Activated naive CD4-positive, alpha-beta T cell (primary cell): ENCODE measurements around the gene PAQR5.
"Not testable (repeated sequence)": the region's sequence is repeated elsewhere in the genome, so short reads cannot be mapped to it uniquely, and the experiment has no call there.

Source experiments
- DNase-seq, 4 experiments: peaks; one replicate each; lab custom pipeline; 2025; lab: John Stamatoyannopoulos, UW

Gene PAQR5

DNA sequence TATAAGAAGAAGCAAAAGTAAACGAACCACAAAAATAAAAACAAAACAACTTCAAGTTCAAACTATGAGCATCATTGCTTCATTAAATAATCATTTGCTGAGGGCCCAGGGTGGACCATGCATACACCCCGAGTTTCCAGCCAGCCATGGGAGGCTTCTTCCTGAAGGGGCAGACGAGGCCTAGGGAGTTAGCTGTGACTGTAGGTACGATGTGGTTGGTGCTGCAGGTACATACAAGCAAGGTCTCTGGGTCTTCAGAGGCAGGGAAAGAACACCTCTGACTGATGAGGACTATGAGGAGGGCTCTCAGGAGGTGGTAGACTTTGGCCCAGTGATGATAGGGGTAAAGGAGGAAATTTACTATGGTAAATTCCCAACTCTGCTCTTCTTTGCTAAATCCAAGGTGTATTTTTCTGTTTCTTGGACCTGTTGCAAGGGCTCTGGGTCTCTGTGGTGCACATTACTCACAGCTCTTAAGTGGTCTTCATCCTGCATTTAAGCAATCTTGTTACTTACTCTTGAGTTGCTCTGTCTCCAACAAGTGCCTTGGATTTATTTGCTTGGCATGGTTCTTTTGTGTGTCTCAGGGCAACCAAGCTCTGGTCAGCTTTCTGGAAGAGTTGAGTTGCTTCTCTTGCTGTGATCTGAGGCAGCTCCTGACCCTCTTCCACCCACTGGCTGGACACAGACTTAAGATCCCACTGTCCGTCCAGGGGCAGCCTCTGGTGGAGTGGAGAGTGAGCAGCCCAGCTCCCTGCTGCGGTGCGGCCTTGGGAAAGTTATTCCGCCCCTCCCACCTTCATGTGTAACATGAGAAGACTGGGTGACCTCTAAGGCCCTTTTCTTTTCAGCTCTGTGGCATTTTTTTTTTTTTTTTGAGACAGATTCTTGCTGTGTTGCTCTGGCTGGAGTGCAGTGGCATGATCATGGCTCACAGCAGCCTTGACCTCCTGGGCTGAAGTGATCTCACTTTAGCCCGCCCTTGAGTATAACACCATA lies 59.4 kb downstream of the PAQR5 start:
- no peak for DNase-seq

DNA sequence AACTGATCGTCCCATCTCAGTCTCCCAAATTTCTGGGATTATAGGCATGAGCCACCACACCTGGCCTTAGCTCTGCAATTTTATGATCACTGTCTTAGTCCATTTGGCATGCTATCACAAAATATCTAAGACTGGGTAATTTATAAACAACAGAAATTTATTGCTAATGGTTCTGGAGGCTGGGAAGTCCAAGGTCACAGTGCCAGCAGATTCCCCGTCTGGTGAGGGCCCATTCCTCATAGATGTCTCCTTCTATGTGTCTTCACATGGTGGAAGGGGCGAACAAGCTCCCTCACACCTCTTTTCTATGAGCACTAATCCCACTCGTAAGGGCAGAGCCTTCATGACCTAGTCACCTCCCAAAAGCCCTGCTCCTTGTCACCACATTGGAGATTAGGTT lies 60.1 kb downstream of the PAQR5 start:
- DNase-seq: no peak

DNA sequence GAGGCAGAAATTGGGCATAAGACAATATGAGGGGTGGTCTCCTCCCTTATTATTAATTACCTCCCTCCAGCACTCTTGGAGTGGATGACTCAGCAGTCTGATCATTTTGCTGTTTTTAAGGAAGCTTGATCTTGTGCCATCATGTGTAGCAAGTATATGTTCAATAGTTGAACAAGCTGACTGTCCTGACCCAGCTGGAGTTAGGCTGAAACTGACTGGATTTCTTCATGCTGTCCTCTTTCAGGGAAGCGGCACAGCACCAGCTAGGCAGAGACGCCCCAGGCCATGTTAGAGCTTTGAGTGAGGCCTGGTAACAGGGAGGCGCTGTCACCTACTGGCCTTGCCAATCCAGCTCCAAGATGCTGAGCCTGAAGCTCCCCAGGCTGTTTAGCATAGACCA lies 61.0 kb downstream of the PAQR5 start:
- no peak for DNase-seq

DNA sequence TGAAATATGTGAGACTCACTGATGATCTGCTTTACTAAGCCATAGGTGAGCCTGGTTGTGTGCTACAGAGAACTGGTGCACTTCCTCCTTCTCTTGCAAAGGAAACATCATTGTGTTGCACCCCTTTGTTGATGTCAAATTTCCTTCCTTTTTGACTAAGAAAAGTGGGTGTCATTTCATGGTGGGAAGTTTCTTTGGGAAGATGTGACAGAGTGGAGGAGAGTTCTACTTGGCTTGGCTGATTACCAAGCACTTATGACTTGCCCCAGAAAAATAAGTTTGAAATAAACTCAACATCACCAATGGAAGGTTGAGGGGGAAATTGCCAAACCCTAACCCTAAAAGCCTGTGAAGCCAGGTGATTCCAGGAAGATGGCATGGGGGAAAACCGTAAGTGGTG lies 61.9 kb downstream of the PAQR5 start:
- no peak for DNase-seq

DNA sequence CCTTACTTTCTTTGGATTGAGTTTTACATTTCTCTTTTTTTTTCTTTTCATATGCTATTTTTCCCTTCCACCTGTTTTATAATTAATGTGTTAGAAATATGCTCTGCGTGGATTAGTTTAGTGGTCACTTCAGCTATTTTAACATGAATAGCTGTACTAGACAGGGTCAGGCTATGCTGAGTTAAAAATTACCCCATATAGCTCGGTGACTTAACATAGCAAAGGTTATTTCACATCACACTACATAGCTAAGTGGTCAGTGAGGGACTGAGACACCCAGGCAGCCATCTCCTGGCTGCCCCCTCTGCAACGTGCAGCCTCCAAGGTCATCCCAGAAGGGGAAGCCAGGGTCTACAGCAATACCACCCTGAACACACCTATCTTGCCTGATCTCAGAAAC lies 68.5 kb downstream of the PAQR5 start:
- no peak for DNase-seq

DNA sequence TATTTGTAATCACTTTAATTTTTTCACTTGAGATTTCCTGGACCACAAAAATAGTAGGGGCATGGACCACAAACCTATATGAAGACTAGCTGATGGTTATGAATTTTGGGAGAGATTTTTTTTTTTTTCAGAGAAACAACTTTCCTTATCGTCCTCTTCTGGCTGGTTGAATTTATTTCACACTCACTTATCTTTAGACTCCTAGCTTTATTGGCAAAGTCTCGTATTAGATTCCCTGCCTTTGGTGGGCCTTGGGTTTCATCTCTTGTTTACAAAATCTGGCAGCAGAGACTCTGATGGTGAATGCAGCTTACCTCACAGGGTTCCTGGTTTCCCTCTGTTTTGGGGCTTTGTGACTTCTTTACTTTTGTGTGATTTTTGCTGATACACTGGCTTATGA lies 70.9 kb downstream of the PAQR5 start:
- no peak for DNase-seq

DNA sequence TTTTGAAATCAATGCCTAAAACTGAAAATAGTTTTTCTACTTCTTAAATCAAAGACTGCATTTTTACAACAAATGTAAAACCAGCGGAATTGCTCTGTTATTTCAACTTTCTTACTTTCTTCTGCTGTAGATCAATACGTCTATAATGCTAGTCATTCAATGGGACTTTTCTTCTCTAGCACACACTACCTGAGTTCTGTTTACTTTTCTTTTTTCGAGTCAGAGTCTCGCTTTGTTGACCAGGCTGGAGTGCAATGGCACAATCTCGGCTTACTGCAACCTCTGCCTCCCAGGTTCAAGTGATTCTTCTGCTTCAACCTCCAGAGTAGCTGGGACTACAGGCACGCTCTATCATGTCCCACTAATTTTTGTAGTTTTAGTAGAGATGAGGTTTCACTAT lies 74.7 kb downstream of the PAQR5 start:
- DNase-seq: no peak

DNA sequence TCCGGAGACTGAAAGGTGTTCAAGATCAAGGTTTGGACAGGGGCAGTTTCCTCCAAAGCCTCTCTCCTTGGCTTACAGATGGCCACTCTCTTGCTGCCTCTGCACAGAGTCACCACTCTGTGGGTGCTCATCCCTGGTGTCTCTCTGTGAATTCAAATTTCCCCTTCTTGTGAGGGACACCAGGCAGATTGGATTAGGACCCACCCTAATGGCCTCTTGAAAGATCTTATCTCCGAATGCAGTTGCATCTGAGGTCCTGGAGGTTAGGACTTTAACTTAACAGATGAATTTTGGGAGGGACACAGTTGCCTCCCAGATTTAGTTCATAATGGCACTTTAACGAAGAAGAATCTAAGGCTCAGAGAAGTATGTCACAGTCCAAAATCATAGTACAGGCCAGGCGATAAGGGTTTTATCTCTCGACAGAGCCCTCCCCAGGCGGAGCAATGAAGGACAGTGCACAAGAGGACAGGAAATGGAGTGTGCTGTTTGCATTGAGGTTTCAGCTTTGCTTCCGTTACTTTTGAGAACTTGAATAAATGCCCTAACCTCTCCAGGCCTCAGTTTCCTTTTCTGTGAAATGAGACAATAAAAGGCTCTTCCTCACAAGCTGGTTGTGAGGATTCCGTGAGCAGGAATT lies 76.6 kb downstream of the PAQR5 start:
- no peak for DNase-seq

DNA sequence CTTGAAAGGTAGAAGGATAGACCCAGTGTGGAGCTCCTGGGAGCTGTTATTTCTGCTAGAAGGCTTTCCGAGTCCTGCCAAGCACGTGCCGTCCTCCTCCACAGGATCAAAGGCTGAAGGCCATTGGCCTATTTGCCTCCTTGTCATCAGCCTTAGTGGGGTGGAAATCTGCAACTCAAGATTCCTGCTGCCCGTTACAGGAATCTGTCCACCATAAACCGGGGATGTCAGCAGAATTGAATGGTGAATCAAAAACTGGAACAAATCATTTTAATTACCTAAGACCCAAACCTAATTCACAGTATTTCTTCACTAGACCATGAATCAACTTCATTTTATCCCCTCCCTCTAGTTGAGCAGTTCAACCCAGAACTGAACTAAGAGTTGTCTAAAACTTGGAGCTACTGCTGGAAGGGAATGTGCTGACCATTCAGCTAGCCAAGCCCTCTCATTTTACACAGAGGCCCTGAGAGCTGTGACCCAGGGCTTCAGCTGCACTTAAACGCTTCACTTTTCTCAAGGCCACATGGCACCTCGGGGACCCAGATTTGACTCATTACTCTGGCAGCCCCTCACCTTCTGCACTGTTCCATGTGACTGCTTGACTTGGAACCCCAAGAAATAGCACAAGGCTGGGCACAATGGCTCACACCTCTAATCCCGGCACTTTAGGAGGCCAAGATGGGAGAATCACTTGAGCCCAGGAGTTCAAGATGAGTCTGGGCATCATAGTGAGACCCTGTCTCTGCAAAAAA lies 78.7 kb downstream of the PAQR5 start:
- DNase-seq: no peak

DNA sequence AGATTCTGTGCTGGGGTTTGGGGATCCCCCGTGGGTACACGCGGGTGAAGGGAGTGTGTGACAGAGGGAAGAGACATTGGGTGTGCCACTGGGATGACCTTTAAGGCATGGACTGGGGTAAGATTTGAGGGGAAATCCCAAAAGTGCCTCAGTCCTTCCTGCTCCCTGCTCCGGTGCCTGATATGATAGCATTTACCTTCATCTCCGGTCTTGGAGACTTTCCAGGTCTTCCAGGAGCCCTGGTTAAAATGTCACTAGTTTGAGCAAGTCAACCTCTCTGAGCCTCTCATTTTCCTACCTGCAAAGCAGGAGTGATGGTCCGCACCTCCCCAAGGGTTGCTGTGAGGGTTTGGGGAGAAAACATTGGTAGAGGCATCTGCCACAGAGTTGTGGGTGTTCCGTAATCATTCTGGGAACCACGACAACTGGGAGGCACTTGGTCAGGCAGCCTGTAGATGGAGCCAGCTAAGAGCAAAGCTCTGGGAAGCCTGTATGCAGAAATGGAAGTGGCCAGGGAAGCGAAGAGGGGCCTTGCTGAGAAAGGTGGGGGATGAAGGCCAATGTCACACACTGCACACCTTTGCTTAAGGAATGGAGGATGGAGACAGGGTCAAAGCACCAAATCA lies 81.5 kb downstream of the PAQR5 start:
- no peak for DNase-seq

DNA sequence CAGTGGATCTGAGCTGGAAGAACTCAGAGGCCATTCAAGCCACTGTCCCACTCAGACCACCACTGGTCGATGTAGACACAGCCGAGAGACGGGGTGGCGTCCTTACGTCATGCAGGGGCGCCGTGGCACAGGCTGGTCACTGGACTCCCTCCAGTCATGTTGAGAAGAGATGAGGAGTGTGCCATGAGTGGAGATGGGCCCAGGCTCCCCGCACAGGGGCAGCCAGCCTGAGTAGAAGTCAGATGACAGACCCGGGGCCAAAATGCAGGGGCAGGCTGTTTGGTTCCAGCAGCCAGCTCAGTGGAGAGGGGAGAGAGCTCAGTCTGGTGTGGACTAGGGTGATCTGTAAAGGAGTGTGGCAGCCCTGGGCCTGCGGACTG lies 82.0 kb downstream of the PAQR5 start:
- DNase-seq: no peak

DNA sequence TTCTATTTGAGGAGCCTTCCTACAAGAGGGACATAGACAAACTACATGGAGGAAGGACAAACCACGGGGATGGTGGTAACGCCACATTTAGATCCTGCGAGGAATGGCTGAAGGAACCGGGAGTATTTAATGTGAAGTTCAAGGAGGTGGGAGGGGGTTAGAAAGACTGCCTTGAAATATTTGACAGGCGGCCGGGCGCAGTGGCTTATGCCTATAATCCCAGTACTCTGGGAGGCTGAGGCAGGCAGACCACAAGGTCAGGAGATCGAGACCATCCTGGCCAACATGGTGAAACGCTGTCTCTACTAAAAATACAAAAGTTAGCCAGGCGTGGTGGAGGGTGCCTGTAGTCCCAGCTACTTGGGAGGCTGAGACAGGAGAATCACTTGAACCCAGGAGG lies 83.5 kb downstream of the PAQR5 start:
- DNase-seq: not testable (repeated sequence)

DNA sequence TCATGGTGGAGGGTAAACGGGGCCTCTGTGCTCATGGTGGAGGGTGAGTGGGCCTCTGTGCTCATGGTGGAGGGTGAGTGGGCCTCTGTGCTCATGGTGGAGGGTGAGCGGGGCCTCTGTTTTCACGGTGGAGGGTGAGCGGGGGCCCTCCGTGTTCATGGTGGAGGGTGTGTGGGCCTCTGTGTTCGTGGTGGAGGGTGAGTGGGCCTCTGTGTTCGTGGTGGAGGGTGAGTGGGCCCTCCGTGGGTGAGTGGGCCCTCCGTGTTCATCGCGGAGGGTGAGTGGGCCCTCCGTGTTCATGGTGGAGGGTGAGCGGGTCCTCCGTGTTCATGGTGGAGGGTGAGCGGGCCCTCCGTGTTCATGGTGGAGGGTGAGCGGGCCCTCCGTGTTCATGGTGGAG lies 85.4 kb downstream of the PAQR5 start:
- DNase-seq: not testable (repeated sequence)

DNA sequence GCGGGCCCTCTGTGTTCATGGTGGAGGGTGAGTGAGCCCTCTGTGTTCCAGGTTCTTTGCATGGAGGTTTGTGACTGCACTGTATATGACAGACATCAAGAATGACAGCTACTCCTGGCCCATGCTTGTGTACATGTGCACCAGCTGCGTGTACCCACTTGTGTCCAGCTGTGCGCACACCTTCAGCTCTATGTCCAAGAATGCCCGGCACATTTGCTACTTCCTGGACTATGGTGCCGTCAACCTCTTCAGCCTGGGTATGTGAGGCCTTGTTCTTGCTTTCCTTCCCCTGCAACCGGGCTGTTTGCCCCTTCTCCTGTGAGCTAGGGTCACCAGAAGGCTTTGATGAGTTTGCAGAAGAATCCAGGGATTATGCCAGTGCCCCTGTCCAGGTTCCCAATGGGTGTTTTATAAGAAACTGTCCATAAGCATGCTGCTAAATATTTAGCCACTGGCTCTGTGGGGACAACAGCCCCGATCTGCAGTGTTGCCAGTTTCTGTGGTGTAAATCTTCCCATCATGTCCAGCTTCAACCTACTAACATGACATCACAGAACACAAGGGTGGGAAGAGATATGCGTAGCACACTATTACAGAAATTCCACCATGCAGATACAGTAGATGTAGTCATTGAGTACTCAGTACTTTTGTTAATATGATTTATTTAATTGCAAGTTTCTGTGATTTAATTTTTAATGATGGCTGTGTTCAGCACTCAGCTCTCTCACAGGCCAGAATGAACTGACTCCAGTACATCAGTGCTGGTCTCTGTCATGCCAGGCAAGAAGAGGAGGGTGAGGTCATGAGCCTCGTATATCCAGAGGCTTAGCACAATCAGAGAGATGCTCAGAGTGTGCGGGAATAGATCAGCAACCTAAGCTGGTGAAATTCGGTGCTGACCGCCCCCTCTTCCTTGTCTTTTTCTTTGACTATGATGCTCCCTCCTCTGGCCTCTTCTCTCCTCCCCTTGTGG lies 86.2 kb downstream of the PAQR5 start:
- no peak for DNase-seq

DNA sequence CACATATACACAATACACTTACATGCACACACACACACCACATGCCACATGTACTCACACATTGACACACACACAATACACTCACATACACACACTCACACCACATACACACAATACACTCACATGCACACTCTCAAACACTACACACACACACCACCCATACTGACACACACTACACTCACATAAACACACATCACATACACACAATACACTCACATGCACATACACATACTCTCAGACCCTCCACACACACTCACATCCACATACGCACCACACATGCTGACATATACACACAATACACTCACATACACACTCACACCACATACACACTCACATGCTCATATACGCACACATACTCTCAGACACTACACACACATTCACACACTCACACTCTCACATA lies 87.1 kb downstream of the PAQR5 start:
- DNase-seq: no peak

DNA sequence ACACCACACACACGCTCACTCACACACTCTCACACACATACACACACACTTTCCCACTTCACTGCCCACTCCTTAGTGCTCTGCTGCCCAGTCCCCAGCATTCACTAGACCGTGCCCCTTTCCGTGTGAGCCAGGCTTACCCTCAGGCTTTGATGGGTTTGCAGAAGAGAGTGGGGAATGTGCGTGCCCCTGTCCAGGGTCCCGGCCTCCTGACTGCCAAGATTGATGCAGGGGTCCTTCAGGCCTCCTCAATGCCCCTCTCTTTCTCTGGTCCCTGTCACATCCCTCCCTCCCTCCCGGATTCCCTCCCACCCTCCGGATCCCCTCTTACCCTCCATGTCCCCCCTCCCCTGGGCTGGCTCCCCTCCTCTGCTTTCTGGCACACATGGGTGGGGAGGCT lies 87.6 kb downstream of the PAQR5 start:
- DNase-seq: no peak

DNA sequence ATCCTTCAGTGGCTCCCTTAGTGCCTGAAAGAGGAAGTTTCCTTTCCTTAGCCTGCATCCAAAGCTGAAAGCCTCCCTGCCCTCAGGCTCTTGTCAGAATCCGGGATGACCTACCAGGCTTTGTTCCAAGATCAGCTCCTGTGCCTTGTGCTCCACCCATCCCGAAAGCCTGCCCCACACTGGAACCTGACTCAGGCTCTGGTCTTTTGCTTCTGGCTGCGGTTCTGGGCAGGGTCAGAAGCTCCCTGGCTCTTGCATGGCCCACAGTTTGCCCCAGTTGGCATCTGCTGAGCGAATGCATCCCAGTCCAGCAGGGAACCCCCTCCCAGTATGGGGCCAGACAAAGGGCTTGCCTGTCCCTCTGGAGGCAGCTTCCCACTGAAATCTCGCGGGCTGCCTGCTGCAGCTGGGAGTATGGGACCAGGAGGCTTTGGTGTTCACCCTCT lies 89.6 kb downstream of the PAQR5 start:
- no peak for DNase-seq

DNA sequence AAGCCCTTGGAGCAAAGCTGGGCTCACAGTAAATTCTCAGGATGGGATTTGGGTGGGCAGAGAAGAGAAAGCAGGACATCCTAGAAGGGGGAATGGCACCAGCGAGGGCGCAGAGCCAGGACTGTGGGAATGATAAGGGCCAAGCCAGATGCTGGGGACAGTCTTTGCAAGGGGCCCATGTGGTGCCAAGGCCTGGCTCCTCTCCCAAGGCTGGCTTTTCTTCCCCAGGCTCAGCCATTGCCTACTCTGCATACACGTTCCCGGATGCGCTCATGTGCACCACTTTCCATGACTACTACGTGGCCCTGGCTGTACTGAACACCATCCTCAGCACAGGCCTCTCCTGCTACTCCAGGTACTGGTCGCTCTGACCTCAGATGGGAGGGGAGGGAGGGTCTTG lies 90.7 kb downstream of the PAQR5 start:
- DNase-seq: no peak

DNA sequence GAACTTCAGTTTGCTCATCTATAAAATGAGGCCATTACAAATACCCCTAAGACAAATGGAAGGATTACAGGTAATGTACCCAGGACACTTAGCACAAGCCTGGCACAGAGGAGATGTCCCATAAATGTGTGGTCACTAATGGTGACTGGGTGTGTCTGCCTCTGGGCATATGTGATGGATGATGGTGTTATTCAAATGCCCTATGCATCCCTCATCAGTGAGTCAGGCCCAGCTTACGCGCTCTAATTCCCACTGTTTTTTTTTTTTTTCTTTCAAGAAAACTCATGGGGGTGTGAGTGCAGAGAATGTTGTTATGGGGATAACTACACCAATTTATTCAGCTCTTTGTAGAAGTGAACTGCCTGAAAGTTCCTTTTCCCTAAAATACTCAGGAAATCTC lies 91.9 kb downstream of the PAQR5 start:
- no peak for DNase-seq

DNA sequence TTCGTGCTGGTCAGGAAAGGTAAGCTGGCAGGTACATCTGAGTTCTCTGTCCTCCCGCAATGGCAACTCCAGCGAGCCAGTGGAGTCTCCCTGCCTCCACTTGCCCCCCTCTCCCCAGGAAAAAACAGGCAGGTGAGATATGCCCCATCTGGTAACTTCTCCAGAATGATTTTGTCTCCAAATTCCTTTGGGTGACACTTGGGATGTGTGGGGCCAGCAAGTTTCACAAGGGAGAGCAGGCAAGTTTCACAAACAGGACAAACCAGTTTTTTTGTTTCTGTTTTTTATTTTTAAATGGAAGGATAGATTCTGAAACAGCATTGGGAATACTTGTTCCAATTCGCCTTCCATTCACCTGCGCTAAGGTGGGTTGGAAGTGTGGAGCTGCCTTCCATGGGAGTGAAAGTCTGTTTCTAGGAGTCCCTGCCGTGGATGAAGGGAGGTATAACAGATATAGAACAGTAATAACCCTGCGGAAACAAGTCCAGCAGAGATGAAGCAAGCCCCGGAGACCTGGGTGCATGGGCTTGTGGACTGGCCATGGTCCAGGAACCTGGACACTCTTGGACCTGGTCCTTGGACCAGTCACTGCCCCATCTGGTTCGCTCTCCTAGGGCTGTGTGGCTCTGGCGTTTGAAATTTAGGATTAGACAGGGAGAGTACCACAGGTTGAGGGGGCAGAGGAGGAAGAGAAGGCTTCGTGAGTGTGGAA lies 92.5 kb downstream of the PAQR5 start:
- no peak for DNase-seq
